Measurements from ENCODE around the gene BRMS1. TPM values are rescaled to one million over a fixed set of nuclear protein-coding genes. Genes with fewer than 3 reads are reported as not detected.

Gene BRMS1
- total RNA-seq, 2 experiments from 2014 or later: 24.0 to 25.3 TPM

DNA sequence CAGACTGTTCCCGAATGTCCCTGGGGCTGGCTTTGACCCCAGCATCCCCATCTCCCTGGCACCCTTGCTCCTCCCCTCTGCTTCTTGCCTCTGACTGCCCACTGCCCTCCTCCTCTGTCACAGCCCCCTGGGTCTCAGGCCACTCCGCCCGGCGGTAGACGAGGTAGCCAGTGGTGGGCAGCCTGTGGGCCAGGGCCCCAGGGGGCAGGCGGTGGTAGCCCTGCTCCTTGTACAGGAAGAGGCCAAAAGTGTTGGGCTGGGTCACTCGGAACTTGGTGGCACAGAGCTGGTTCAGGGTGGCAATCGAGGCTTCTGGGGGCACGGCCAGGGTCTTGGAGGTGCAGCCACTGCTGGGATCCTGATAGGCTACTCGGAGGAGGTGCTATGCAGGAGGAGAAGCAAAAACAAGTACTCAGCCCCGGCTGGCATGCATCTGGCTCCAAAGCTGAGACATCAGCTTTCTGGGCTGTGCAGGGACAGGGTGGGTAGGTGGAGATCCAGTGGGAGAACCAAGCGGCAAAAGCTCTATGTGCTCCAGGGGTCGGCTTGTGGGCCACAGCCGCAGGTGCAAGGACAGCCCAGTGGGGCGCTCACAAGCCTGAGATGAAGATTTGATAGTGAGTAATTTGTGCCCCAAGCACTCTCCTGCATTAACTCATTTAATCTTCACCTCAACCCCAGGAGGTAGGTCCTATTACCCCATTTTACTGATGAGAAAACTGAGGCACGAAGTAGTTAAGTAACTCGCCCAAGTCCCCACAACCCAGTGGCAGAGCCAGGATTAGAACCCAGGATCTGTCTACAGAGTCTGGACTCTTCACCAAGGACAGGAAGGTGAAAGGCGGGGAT lies 12.3 kb downstream of the BRMS1 start:
- Mint-ChIP-seq H3K27me3 (ENCODE audit: low read depth) (no peaks in the 10 kb centered on the region), H3K9me3 (no peaks in the 10 kb centered on the region), H3K4me1 (ENCODE audit: low read depth) (peaks cover 35% of the 10 kb centered on the region), H3K27ac (no peak overlapping the region), H3K36me3 (ENCODE audit: low read depth) (no peaks in the 10 kb centered on the region), H3K4me3 (no peak overlapping the region)
- DNase-seq: peak; percentile 3
- CTCF ChIA-PET: interaction anchor here (1.3 to 4.0 kb wide), 3 partner anchors 9 to 21 kb away, joined by 3 to 39 read pairs (median 3); no protein-coding TSS in a partner anchor
- intact Hi-C loops (cut with micrococcal nuclease): no loop called here

GRCh38 chr11:66331542-66332370 lies 13.1 kb downstream of the BRMS1 start:
- Mint-ChIP-seq H3K4me3 (no peak overlapping the region), H3K9me3 (no peaks in the 10 kb centered on the region), H3K27ac (no peak overlapping the region), H3K27me3 (ENCODE audit: low read depth) (no peaks in the 10 kb centered on the region), H3K36me3 (ENCODE audit: low read depth) (no peaks in the 10 kb centered on the region), H3K4me1 (ENCODE audit: low read depth) (peaks cover 34% of the 10 kb centered on the region)
- CTCF ChIA-PET: interaction anchor here (0.7 to 4.0 kb wide), 4 partner anchors 10 to 58 kb away, joined by 3 to 39 read pairs (median 4); no protein-coding TSS in a partner anchor
- no peak for DNase-seq
- intact Hi-C loops (cut with micrococcal nuclease): no loop called here

DNA sequence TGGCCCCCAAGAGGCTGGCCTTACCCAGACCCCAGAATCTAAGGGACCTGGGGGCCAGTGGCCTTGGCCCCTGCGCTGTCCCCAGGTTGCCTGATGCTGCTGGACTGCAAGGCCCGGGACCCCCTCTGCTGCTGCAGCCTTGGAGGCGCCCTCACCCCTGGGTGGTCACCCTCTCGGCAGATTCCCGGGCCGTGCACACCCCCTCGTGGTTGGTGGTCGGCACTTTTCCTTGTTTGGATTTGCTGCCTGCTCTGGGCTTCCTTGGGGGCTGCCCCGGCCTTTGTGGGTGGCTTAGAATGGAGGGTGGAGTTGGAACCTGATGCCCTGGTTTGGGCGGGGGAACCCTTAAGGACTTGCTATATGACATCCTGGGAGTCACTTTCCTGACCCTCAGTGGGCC lies 14.0 kb downstream of the BRMS1 start:
- Mint-ChIP-seq H3K27me3 (ENCODE audit: low read depth) (no peaks in the 10 kb centered on the region), H3K9me3 (no peaks in the 10 kb centered on the region), H3K4me3 (no peak overlapping the region), H3K4me1 (ENCODE audit: low read depth) (peaks cover 33% of the 10 kb centered on the region), H3K27ac (no peak overlapping the region), H3K36me3 (ENCODE audit: low read depth) (no peaks in the 10 kb centered on the region)
- DNase-seq: no peak
- intact Hi-C loops (cut with micrococcal nuclease): no loop called here
- CTCF ChIA-PET: interaction anchor here (1.4 to 4.0 kb wide), 2 partner anchors 10 to 19 kb away, joined by 3 to 39 read pairs; no protein-coding TSS in a partner anchor

DNA sequence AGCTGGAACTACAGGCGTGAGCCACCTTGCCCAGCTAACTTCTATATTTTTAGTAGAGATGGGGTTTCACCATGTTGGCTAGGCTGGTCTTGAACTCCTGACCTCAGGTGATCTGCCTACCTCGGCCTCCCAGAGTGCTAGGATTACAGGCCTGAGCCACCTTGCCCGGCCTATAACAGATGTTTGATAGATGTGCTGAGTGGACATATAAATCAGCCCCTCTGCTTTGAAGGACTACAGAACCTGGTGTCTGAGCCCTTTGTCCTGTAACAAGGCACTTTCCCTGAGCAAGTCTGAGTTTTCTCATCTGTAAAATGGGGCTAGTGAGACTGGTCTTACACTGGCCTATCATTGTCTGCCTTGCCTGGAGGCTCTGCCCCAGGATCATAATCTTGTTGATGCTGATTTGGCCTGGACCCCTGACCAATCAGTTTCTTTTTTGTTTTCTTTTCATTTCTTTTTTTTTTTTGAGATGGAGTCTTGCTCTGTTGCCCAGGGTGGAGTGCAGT lies 15.7 kb downstream of the BRMS1 start:
- H3K36me3 Mint-ChIP-seq (ENCODE audit: low read depth): no peaks in the 10 kb centered on the region
- H3K9me3 Mint-ChIP-seq: no peaks in the 10 kb centered on the region
- intact Hi-C loops (cut with micrococcal nuclease): loop anchor here (2.0 kb wide), 1 partner anchor 106 kb away; no protein-coding TSS in a partner anchor
- H3K4me3 Mint-ChIP-seq: no peak overlapping the region
- CTCF ChIA-PET: interaction anchor here (0.6 to 4.0 kb wide), 4 partner anchors 12 to 47 kb away, joined by 3 to 39 read pairs (median 4); partner anchors contain the start of gene CD248
- H3K4me1 Mint-ChIP-seq (ENCODE audit: low read depth): peaks cover 34% of the 10 kb centered on the region
- DNase-seq: no peak
- H3K27ac Mint-ChIP-seq: no peak overlapping the region
- H3K27me3 Mint-ChIP-seq (ENCODE audit: low read depth): no peaks in the 10 kb centered on the region

GRCh38 chr11:66328302-66329144 lies 16.4 kb downstream of the BRMS1 start:
- Mint-ChIP-seq H3K9me3 (no peaks in the 10 kb centered on the region), H3K4me3 (peak overlapping the region; percentile 34), H3K4me1 (ENCODE audit: low read depth) (peaks cover 38% of the 10 kb centered on the region), H3K27me3 (ENCODE audit: low read depth) (no peaks in the 10 kb centered on the region), H3K27ac (peak overlapping the region; percentile 74), H3K36me3 (ENCODE audit: low read depth) (no peaks in the 10 kb centered on the region)
- CTCF ChIA-PET: interaction anchor here (0.6 to 4.0 kb wide), 4 partner anchors 11 to 40 kb away, joined by 3 to 39 read pairs (median 4); partner anchors contain the start of genes CD248 and YIF1A
- intact Hi-C loops (cut with micrococcal nuclease): loop anchor here (1.0 to 2.0 kb wide), 5 partner anchors 16 to 106 kb away; partner anchors contain the start of genes BRMS1 and YIF1A
- peak; percentile 90 for DNase-seq

DNA sequence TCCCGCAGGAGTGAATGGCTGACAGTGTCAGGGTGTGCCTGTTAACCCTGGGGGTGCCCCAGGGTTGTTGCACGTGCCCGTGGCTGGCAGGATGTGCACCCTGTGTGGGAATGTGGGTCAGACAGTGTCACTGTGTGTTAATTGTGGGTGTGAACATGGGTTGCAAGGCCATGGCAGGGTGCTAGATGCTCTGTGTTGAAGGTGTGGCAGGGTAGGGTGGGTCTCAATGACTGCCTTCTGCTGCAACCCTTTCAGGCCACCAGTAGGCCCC lies 16.9 kb downstream of the BRMS1 start:
- CTCF ChIA-PET: no interaction called here
- H3K36me3 Mint-ChIP-seq (ENCODE audit: low read depth): no peaks in the 10 kb centered on the region
- no peaks in the 10 kb centered on the region for H3K27me3 Mint-ChIP-seq (ENCODE audit: low read depth)
- H3K4me1 Mint-ChIP-seq (ENCODE audit: low read depth): peaks cover 38% of the 10 kb centered on the region
- no peaks in the 10 kb centered on the region for H3K9me3 Mint-ChIP-seq
- intact Hi-C loops (cut with micrococcal nuclease): loop anchor here (1.0 to 2.0 kb wide), 5 partner anchors 16 to 105 kb away; partner anchors contain the start of genes BRMS1 and YIF1A
- H3K4me3 Mint-ChIP-seq: no peak overlapping the region
- peak; percentile 65 for DNase-seq
- H3K27ac Mint-ChIP-seq: peak overlapping the region; percentile 74

- intact Hi-C loops (cut with micrococcal nuclease): loop anchor here (1.0 to 2.0 kb wide), 5 partner anchors 15 to 105 kb away; partner anchors contain the start of genes BRMS1 and YIF1A
- no peak for DNase-seq
- peak overlapping the region; percentile 74 for H3K27ac Mint-ChIP-seq
- no peak overlapping the region for H3K4me3 Mint-ChIP-seq
- CTCF ChIA-PET: interaction anchor here (1.0 to 1.6 kb wide), 3 partner anchors 9 to 104 kb away, joined by 5 to 23 read pairs (median 5); no protein-coding TSS in a partner anchor
- no peaks in the 10 kb centered on the region for H3K36me3 Mint-ChIP-seq (ENCODE audit: low read depth)
- H3K27me3 Mint-ChIP-seq (ENCODE audit: low read depth): no peaks in the 10 kb centered on the region
- H3K4me1 Mint-ChIP-seq (ENCODE audit: low read depth): peaks cover 41% of the 10 kb centered on the region
- no peaks in the 10 kb centered on the region for H3K9me3 Mint-ChIP-seq
Measured at GRCh38 chr11:66327171-66328030, 17.5 kb downstream of the BRMS1 start.

DNA sequence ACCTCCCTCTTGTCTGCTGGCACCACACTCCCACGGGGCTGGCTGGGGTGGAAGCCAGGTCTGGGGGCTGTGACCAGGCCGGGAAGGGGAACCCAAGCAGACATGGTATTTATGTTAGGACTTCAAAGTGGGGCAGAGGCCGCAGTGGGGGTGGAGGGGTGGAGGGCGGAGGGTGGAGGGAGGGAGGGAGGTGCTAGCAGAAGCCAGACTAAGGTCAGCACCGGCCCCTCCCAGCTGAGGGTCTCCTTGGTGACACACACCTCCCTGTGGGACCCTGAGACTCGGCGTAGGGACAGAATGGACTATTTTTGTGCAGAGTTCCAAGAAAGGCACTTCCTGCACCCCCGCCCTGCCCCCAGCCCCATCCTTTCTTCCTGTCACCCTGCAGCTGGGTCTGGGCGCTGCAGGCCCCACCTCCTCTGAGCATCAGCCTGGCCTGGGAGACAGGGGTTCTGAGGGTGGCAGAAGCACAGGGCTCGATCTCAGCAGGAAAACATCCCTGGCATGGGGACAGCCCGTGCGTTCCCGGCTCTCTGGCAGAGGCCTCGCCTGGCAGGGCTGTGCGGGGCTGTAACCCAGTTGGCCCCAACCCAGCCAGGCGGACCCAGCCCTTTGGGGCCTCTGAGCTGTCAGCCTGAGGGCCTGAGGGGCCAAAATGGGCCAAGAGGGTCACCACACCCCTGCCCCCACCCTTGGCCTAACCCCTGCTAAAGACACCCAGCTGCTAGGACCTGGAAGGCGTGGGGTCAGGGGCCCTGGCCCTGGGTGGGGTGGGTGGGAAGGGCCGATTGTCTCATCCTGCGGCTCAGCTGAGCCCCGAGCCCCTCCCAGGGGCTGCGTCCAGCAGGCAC lies 18.4 kb downstream of the BRMS1 start:
- Mint-ChIP-seq H3K36me3 (ENCODE audit: low read depth) (no peaks in the 10 kb centered on the region), H3K27me3 (ENCODE audit: low read depth) (no peaks in the 10 kb centered on the region), H3K9me3 (no peaks in the 10 kb centered on the region), H3K4me3 (no peak overlapping the region), H3K4me1 (ENCODE audit: low read depth) (peaks cover 42% of the 10 kb centered on the region), H3K27ac (peak overlapping the region; percentile 57)
- peak; percentile 74 for DNase-seq
- intact Hi-C loops (cut with micrococcal nuclease): loop anchor here (1.0 kb wide), 1 partner anchor 8 kb away; no protein-coding TSS in a partner anchor
- CTCF ChIA-PET: interaction anchor here (1.0 to 1.6 kb wide), 3 partner anchors 8 to 103 kb away, joined by 5 to 23 read pairs (median 5); no protein-coding TSS in a partner anchor

GRCh38 chr11:66325263-66325671 lies 19.6 kb downstream of the BRMS1 start:
- Mint-ChIP-seq H3K27me3 (ENCODE audit: low read depth) (no peaks in the 10 kb centered on the region), H3K4me3 (no peak overlapping the region), H3K4me1 (ENCODE audit: low read depth) (peaks cover 43% of the 10 kb centered on the region), H3K27ac (no peak overlapping the region), H3K9me3 (peaks cover 2% of the 10 kb centered on the region), H3K36me3 (ENCODE audit: low read depth) (no peaks in the 10 kb centered on the region)
- CTCF ChIA-PET: interaction anchor here (0.9 kb wide), 1 partner anchor 14 kb away, joined by 3 read pairs; no protein-coding TSS in a partner anchor
- intact Hi-C loops (cut with micrococcal nuclease): no loop called here
- DNase-seq: no peak

- H3K4me3 Mint-ChIP-seq: no peak overlapping the region
Measured at GRCh38 chr11:66324664-66325063, 20.2 kb downstream of the BRMS1 start.

More at GRCh38 chr11:66324664-66325063, 20.2 kb downstream of the BRMS1 start:
- H3K9me3 Mint-ChIP-seq: peaks cover 6% of the 10 kb centered on the region
- intact Hi-C loops (cut with micrococcal nuclease): no loop called here
- H3K27me3 Mint-ChIP-seq (ENCODE audit: low read depth): no peaks in the 10 kb centered on the region
- no peak for DNase-seq
- peaks cover 48% of the 10 kb centered on the region for H3K4me1 Mint-ChIP-seq (ENCODE audit: low read depth)
- CTCF ChIA-PET: interaction anchor here (1.3 kb wide), 1 partner anchor 13 kb away, joined by 6 read pairs; no protein-coding TSS in a partner anchor
- no peaks in the 10 kb centered on the region for H3K36me3 Mint-ChIP-seq (ENCODE audit: low read depth)
- H3K27ac Mint-ChIP-seq: no peak overlapping the region

All from activated naive CD4-positive, alpha-beta T cell treated with anti-CD3 and anti-CD28 coated beads for 36 hours (primary cell).